Ishikawa (cell line): ENCODE data around the gene PPP2R2C.

Source experiments
- CEBPB ChIP-seq: IDR thresholded peaks from 2 replicates; pipeline ENCODE4 v1.6.1; 2012
- CREB1 ChIP-seq: IDR thresholded peaks from 2 replicates; pipeline ENCODE4 v1.6.1; 2012; ENCODE audit warnings: low read depth
- EGR1 ChIP-seq: IDR thresholded peaks from 2 replicates; pipeline ENCODE4 v1.6.1; 2012
- EP300 ChIP-seq: IDR thresholded peaks from 2 replicates; pipeline ENCODE4 v1.6.1; 2012; ENCODE audit warnings: borderline replicate concordance
- FOXM1 ChIP-seq: IDR thresholded peaks from 2 replicates; pipeline ENCODE4 v1.6.1; 2012; ENCODE audit warnings: low read depth, borderline replicate concordance
- MAX ChIP-seq: IDR thresholded peaks from 2 replicates; pipeline ENCODE4 v1.6.1; 2012
- NFIC ChIP-seq: IDR thresholded peaks from 2 replicates; pipeline ENCODE4 v1.6.1; 2012
- RAD21 ChIP-seq: IDR thresholded peaks from 2 replicates; pipeline ENCODE4 v1.6.1; 2012; ENCODE audit warnings: low read depth
- REST ChIP-seq: IDR thresholded peaks from 2 replicates; pipeline ENCODE4 v1.6.1; 2012; ENCODE audit warnings: low read depth, mild to moderate bottlenecking
- TAF1 ChIP-seq: IDR thresholded peaks from 2 replicates; pipeline ENCODE4 v1.6.1; 2012; ENCODE audit warnings: low read depth, mild to moderate bottlenecking
- TCF12 ChIP-seq: IDR thresholded peaks from 2 replicates; pipeline ENCODE4 v1.6.1; 2012; ENCODE audit warnings: low read depth
- TEAD4 ChIP-seq: IDR thresholded peaks from 2 replicates; pipeline ENCODE4 v1.6.1; 2012
- USF1 ChIP-seq: IDR thresholded peaks from 2 replicates; pipeline ENCODE4 v1.6.1; 2012
- YY1 ChIP-seq: IDR thresholded peaks from 2 replicates; pipeline ENCODE4 v1.6.1; 2012; ENCODE audit warnings: low read depth
- ZBTB7A ChIP-seq: IDR thresholded peaks from 2 replicates; pipeline ENCODE4 v1.6.1; 2012; ENCODE audit warnings: low read depth

Gene PPP2R2C

GRCh38 chr4:6409381-6409780 is 63.0 kb downstream of the PPP2R2C start:
- TF ChIP-seq NFIC (no peak), TEAD4 (no peak), CEBPB (no peak), USF1 (no peak), CREB1 (no peak), FOXM1 (no peak), RAD21 (no peak), REST (no peak), EGR1 (no peak), EP300 (no peak), ZBTB7A (no peak)

- no peak for TF ChIP-seq REST
- no peak for TF ChIP-seq RAD21
- TF ChIP-seq MAX = no peak
- TF ChIP-seq YY1 = no peak
- no peak for TF ChIP-seq CEBPB
- TF ChIP-seq ZBTB7A = no peak
- TF ChIP-seq TAF1 = no peak
- TF ChIP-seq FOXM1 = no peak
- TF ChIP-seq CREB1 = no peak
- no peak for TF ChIP-seq TCF12
- no peak for TF ChIP-seq EP300
- TF ChIP-seq EGR1 = no peak
- no peak for TF ChIP-seq USF1
- TF ChIP-seq TEAD4 = no peak
- TF ChIP-seq NFIC = no peak
Observed at GRCh38 chr4:6408263-6408662, 64.2 kb downstream of the PPP2R2C start.

- no peak for TF ChIP-seq TCF12
- TF ChIP-seq EGR1 = no peak
- TF ChIP-seq RAD21 = no peak
- no peak for TF ChIP-seq FOXM1
- TF ChIP-seq CREB1 = no peak
- TF ChIP-seq REST = no peak
- TF ChIP-seq EP300 = no peak
- TF ChIP-seq USF1 = no peak
Observed at GRCh38 chr4:6405397-6405706, 67.1 kb downstream of the PPP2R2C start.

GRCh38 chr4:6404611-6405396 is 67.6 kb downstream of the PPP2R2C start:
- no peak for TF ChIP-seq CREB1
- TF ChIP-seq ZBTB7A = no peak
- TF ChIP-seq CEBPB = no peak
- no peak for TF ChIP-seq EP300
- TF ChIP-seq TEAD4 = no peak
- TF ChIP-seq USF1 = no peak
- no peak for TF ChIP-seq EGR1
- TF ChIP-seq FOXM1 = no peak
- TF ChIP-seq NFIC = no peak
- no peak for TF ChIP-seq REST
- no peak for TF ChIP-seq MAX
- no peak for TF ChIP-seq RAD21
- TF ChIP-seq TAF1 = no peak
- TF ChIP-seq YY1 = no peak
- no peak for TF ChIP-seq TCF12
